ENCODE results near the gene DYNLRB1.

The DYNLRB1 gene

DNA sequence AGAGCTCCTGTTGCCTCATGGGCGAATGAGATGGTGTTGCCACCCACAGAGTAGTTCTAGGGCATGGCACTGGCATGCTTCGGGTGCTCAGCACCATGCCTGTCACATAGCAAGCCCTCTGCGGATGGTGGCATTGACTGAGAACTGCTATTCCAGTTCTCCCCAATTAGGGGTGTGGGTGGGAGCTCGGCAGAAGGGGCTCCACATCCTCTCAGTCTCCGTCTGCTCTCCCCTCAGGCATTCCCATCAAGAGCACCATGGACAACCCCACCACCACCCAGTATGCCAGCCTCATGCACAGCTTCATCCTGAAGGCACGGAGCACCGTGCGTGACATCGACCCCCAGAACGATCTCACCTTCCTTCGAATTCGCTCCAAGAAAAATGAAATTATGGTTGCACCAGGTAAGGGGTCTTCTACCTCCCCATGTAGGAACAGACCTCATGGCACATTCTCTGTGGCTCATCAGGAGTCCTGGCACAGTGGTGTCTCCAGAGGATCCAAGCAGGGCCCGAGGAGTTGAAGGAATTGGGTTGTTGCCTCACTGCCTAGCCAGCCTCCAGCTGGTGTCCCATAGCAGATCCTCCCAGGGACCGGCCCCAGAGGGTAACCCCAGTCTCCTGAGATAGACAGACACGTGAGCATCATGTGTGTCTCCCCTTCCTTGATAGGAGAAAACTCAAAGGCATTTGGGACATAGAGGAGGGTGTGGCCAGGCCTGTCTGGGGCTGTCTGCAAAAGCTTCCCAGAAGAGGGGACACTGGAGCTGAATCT, 18.4 kb downstream of the DYNLRB1 start:
- no peak for DNase-seq (ENCODE audit: low spot score)

DNA sequence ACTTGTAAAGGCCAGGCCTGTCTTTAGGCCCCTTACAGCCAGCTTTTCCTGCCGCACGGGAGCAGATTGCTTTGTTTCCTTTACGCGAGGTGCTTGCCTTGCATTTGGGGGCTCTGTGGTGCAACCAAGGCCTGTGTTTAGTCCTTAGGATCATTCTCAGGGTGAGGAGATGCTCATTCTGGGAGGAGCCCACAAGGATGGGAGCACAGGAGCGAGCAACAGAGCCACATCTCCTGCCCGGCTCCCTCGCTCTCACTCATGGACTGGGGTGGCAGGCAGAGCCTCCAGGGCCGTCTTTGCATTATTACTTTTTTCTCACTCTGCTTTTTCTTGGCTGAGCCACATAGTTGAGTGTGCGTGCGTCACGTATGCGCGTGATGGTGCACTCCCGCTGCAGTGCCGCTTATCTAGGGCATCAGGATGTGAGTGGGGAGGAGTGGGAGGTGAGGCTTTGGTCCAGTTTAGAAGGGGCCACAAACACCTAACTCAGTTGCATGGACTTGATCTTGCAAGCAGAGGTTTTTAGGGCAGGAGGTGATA, 19.1 kb downstream of the DYNLRB1 start:
- no peak for DNase-seq (ENCODE audit: low spot score)

DNA sequence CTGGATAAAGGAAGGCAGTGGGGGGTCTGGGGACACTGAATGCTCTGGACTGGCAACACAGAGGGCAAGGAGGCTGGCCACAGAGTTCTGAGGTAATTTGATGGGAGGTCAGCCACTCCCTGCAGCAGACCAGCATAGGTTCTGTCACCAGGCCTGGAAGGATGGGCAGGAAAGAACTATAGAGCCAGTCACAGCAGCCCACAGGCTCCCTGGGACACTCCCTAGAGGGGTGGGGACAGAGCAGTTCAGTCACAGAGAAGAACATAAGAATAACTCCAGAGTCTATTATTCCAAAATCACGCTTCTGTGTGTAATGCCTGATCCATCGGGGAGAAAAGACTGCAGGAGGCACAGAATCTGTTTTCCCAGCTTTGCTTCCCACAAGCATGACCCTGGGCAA, 19.6 kb downstream of the DYNLRB1 start:
- DNase-seq (ENCODE audit: low spot score) = no peak

DNA sequence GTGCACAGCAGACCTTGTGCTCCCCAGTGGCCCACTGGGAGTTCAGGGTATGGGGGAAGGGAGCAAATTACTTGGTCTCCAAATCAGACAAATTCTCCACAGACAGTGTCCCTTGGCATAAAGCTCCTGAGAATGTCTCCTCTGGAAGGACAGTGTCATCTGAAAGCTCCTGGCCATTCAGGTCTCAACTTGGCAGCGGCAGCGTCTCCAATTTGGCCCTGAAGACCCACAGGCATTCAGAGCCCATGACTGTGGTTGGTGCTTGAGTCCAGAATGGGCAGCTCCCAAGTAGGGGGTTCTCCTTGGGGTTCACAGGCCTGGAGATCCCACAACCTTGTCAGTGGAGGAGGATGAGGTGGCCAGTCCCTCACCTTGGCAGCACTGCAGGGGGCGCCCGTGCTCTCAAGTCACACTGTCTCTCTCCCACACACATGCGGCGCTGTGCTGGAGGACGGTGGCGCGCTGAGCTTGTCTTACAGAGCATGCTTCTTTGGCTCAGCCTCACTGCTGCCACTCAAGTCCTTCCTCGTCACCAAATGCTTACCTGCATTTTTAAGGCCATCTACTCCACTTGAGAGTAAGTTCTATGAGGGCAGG, 20.7 kb downstream of the DYNLRB1 start:
- DNase-seq (ENCODE audit: low spot score) = no peak

DNA sequence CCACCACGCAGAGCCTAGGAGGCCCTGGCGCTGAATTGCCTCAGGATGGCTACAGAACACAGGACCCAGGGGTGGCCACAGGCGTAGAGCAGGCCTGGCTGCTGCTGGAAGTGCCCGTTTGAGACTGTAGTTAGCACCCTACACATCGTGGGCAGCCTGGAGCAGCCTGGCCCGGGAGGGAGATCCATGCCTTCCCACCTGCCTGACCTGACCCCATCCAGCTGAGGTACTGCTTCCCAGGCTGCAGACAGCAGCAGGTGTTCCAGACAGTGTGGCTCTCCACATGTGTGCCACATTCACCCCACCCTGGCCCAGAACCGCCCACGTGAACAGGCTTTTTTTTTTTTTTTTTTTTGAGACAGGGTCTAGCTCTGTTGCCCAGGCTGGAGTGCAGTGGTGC, 21.4 kb downstream of the DYNLRB1 start:
- DNase-seq (ENCODE audit: low spot score) = no peak

DNA sequence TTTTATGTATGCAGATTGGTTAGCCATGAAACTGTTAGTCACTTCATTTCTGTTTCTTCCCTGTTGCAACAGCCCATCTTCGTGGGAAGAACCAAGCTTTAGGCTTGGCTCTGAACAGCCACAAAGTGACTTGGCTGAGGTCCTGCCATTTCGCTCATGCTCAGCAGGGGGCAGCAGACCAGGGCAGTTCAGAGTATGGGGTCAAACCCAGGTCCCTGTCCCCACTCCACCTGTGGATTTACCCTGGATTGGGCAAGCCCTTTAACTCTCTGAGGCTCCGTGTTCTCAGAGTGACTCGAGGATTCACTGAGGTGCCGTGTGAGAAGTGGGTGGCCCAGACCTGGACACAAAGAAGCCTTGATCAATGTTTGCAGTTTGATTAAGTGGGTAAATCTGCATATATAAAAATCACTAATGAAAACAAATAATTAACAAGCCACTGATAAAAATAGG, 22.5 kb downstream of the DYNLRB1 start:
- DNase-seq (ENCODE audit: low spot score) = no peak

DNA sequence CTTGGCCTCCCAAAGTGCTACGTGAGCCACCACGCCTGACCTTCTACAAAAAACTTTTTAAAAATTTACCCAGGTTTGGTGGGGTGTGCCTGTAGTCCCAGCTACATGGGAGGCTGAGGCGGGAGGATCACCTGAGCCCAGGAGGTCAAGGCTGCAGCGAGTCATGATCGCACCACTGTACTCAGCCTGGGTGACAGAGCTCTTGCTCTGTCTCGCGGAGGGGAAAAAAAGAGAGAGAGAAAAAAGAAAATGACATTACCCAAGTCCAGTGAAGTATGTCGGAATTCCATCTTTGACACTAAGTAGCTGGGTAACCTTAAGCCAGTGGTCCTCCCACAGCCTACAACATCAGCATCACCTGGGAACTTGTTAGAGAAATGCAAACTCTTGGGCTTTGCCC, 23.5 kb downstream of the DYNLRB1 start:
- DNase-seq (ENCODE audit: low spot score) = no peak

DNA sequence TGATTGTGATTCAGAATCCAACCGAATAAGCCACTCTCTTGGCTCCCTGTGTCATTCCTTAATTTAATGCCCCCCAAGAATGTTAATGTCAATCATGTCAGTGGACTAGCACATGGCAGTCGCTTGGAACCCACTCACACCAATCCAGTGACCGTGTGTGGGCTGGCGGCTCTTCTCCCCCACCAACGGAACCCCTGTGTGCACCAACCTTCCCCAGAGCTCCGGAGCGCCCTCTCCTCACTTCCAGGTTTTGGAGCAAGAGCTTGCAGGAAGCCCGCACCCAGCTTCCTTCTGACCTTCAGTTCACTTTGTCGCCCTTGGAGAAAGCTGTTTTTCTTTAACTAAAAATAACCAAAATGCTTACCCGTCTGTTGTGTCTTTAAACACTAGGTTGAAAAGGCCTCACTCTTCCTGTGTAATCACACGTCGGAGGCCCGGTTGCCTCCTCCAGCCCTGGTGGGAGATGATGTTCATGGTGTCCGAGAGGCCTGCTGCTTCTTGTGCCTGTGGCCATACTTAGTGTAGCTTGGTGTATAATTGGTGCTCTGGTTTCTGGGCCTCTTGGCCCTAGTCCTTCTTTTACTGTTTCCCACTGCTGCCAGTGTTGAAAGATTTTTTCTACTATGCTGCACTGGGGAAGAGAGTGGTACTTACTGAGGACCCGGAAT, 24.5 kb downstream of the DYNLRB1 start:
- no peak for DNase-seq (ENCODE audit: low spot score)

DNA sequence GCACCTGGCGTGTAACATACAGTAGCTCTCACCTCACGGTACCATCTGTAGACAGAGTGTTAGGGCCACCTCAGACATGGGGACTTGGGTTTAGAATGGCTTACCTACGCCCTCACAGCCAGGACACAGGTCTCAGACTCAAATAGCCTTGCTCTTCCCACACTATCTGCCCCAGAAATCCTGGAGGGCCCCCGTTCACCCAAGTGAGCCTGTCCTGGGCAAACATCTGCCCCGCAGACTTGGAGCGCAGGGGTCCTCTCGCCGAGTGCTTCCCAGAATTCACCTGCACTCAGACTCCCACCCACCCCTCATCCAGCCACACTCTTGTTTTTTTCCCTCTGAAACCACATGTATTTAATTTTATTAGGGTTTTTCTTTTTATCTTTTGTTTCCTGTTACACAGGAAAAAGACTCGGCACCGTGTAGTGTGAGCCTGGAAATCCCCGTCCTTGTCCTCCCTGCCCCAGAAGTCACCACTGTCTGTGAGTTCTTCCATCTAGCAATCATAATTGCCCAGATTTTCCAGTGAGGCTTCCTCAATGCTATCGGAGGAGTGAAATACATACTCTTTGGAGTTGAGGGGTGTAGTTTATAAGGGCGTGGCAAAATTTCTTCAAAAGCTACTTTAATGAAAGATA, 25.2 kb downstream of the DYNLRB1 start:
- no peak for DNase-seq (ENCODE audit: low spot score)

DNA sequence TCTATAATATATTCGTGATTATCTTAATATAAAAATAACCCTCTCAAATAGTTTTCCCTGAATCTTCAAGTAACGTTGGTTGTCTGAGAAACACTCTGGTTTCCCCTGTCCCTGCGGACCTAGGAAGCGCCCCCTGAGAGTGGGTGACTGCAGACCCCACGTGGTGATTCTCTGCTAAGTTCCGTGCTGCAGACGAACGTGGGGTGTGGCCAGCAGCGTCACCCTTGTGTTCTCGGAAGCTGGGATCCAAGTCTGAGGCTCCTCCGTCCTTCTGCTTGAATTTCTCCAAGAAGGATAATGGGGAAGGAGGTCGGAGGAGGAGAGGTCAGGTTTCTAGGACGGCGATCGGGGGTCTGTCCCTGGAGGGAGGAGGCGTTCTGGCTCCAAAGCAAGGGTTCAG, 25.7 kb downstream of the DYNLRB1 start:
- DNase-seq (ENCODE audit: low spot score) = no peak

DNA sequence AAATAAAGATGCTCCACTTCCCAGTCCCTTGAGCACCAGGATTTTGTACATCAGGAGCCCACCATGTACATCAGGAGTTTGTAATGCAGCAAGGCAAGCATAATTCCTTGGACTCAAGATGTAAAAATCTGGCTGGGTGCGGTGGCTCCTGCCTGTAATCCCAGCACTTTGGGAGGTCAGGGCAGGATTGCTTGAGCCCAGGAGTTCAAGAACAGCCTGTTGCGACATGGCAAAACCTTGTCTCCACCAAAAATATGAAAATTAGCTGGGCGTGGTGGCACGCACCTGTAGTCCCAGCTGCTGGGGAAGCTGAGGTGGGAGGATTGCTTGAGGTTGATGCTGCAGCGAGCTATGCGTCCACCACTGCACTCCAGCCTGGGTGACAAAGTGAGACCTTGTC, 26.2 kb downstream of the DYNLRB1 start:
- no peak for DNase-seq (ENCODE audit: low spot score)

DNA sequence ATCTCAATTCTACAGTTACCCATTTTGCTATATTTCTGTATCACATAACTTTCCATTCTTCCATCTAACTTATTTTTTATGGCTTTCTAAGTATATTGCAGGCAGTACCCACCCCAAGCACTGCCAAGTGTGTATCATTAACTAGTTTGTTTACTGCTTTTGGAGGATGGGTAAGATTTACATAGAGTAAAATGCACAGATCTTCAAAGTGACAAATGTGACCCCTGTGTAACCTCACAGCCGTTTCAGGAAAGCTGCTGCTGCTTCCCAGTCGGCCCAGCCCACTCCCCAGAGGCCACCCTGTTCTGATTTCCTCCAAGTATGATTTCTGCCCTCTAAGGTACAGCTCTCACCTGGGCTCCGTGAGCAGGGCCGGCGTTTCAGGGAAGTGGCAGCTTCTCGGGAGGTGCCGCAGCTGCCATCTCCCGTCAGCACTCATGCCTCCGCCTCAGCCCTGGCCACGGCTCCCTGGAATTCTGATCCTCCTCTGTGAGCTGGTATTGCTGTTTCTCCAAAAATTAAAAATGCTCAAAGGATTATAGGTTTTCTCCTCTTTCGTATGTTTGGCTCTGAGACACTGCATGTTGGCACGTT, 27.3 kb downstream of the DYNLRB1 start:
- DNase-seq (ENCODE audit: low spot score) = no peak

DNA sequence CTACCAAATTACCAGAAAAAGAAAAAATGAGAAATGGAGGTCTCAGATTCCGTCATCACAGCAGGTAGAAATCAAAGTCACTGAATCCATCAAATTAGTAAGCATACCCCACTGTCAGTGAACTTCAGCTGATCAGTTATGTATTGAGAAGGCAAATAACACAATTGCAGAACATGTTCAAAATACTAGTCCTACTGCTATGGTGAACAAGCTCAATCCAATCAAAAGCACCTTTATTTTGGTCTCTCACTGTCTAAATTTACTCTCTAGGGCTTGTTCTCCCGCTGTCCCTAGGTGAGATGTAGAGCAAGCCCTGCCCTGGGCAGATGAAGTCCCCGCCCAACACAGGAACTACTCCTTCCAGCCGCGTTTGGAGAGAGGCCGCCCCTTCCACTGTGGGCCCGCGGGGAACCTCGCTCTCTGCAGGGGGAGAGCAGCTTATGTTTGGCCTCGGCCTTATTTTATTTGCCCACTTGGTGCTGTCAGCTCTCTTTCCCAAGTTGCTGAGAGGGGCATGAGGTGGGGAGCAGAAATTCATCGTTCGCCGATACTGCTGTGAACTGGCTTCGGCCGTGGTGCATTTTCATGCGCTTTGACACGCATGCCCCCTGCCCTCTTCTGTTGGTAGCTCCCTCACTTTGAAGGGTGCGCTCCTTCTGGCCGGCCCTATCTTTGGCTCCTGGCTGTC, 28.0 kb downstream of the DYNLRB1 start:
- no peak for DNase-seq (ENCODE audit: low spot score)

DNA sequence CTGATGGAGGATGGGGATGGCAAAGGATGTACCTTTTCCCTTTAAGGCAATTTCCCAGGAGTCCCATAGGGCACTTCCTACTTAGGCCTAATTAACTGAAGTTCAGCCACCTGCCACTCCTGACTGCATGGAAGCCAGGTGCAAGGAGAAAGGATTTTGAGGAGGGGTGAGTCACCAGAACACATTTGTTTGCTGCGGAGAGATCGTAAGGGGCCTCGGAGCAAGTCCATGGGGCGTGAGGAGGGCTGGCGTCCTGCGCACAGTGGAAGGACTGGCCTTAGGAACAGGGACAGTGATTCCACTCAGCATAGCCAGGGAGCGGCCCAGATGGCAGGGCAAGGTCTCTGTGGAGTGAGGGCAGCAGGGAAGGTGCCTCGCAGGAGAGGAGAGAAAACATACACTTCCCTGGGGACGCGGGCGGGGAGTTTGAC, 30.5 kb downstream of the DYNLRB1 start:
- no peak for DNase-seq (ENCODE audit: low spot score)

DNA sequence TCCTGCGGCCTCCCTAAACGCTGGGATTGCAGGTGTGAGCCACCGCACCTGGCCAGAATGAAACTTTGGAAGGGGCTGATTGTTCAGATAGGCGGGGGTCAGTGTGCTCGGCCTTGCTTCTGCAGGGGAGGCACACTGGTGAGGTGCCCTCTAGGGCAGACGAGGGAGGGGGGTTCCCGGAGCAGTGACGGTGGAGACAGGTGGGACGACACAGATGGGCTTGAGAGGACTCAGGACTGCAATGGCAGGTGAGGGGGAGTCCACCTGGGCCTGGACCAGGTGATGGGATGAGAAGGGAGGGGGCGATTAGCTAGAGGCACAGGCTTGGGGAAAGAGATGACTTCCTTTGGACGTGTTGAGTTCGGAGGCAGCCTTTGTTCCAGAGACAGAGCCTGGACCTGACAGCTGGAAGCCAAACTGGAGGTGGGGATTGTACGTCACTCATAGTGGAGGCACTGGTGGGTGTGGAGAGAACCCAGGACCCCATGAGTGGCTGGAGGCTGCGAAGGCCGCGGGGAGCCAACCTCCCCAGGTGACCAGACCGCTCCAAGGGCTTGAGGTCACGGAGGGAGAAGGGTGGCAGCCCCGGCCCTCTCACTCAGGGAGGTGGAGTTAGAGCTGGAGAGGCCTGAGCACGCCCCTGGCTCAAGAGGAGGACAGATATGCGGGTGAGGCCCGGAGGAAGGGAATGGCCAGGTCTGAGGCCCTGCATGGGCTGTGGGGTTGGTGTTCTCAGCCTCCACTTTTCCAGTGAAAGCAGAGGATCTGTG, 31.8 kb downstream of the DYNLRB1 start:
- DNase-seq (ENCODE audit: low spot score) = no peak

DNA sequence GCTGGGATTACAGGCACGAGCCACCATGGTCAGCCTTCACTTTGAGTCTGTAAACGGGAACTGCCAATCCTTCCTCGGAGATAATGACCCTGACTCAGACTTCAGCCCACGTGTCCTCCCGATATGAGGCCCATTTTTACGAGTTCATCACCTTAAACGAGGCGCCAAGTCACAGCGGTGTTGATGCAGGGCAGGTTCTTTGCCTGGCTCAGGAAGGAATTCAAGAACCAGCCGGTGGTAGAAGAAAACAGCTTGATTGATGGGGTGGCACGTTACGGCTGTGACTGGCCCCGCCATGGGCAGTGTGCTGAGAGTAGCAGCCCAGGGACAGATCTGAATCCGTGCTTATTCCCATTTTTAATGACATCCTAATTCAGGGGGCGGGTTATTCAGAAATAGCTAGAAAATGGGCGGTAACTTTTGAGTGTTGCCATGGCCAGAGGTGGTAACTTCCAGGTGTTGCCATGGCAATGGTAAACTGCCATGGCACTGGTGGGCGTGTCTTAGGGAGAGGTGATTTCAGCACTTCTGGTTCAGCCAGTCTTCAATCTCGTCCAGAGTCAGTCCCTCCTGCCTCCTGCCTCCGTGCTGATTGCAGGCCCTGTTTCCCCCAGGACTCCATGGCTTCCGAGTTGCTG, 33.2 kb downstream of the DYNLRB1 start:
- DNase-seq (ENCODE audit: low spot score) = no peak

DNA sequence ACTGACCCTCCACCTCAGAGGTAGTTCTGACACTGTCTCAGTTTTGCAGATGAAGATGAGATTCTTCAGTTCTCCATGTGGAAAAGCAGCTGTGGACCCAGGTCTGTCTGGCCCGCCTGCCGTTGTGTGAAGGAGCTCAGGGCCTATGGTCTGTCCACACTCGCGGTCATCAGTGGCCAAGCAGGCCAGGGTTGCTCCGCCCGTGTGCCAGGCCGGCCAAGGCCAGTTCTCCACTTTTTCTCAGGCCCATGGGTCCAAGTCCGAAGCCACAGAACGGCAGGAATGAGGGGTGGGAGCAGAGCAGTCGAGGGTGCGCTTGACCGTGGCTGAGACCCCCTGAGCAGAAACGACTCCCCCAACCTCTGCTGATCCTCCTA, 33.7 kb downstream of the DYNLRB1 start:
- DNase-seq (ENCODE audit: low spot score) = no peak

DNA sequence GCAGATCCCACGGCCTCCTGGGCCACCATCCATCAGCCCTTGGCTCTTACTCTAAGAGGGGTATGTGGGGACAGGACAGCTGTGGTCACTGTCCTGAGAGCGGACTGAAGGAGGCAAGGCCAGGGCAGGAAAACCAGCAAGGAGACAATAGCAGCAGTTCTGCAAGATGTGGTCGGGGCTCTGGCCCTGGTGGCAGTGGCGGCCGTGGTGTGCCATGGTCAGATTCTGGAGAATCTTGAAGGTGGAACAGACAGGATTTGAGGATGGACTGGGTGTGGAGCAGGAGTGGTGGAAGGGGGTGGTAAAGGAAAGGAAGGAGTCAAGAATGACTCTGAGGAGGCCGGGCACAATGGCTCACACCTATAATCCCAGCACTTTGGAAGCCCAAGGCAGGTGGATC, 36.3 kb downstream of the DYNLRB1 start:
- DNase-seq (ENCODE audit: low spot score) = no peak

DNA sequence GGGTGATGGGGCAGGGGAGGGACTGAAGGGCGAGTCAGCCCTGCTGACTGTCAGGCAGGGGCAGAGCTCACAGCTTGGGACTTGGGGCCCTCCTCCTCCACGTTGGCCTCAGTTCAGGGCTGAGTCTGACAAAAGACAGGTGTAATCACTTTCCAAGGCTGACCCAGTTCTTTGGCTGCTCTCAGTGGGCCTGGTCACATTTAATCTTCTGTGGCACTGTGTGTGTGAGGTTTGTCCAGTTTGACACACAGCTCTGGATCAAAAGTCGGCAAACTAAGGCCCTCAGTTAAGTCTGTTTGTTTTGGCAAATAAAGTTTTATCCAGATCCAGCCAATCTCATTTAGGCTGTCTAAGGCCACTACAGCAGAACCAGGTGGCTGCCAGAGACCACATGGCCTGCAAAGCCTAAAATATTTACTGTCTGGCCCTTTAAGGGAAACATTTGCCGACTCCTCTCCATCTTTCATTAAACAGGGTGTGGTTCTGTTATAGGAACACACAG, 37.2 kb downstream of the DYNLRB1 start:
- DNase-seq (ENCODE audit: low spot score) = no peak

DNA sequence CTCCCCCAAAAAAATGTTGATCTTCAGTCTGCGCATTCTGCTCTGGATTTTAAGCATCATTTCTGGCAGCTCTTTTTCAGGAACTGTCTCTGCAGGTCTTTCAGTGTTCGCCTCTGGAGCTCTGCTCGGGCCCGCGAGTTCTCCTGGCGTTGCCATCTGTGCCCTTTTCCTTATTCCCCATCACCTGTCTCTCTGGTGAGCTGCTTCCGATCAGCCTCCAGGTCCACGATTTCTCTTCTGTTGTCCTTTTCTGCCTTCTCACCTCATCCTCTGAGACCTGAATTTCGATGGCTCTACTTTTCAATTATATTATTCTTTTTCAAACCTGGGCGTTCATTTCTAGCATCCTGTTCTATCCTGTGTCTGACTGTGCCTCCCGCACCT, 41.7 kb downstream of the DYNLRB1 start:
- no peak for DNase-seq (ENCODE audit: low spot score)
